GM21786 (cell line): ENCODE measurements around the gene ANKRD62.

Experiments
- ATAC-seq: cut with Tn5 transposase; IDR thresholded peaks from one replicate; pipeline ENCODE4 v1.9.1; 2021; ENCODE audit not compliant: unreplicated experiment

ANKRD62 gene

GRCh38 chr18:12093520-12094257 is at the start of gene ANKRD62:
Gene ANKRD62 (plus strand): TSS chr18:12093843. CDS start chr18:12094018, 175 bp downstream.
- ATAC-seq: no peak

- no peak for ATAC-seq
Measured at GRCh38 chr18:12044591-12044990, 49.1 kb upstream of the ANKRD62 start.

- no peak for ATAC-seq
Measured at GRCh38 chr18:12046046-12046750, 47.4 kb upstream of the ANKRD62 start.

DNA sequence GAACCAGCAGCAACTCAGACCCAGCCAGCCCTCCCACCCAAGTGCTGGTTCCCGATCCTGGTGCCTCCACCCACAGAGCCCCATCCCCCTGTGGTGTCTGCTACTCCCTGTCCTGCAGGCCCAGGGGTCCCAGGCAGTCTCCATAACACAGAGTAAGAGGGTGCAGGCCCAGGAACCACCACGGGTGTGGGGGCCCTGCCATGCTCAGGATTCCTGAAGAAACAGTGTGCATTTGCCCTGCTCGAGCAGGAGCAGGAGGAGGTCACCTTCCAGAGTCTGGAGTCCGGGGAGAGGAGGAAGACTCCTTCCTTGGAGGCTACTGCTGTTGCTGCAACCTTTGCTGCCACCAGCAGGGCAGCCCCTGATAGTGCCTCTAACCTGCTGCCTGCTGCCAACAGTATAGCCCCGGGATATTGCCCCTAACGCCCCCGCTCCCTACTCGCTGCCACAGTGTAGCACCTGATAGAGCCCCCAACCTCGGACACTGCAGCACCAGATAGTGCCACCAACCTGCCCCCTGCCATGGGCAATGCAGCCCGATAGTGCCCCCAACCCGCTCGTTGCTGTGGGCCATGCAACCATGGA is 46.8 kb upstream of the ANKRD62 start:
- no peak for ATAC-seq

GRCh38 chr18:12048010-12048826 is 45.4 kb upstream of the ANKRD62 start:
- ATAC-seq: no peak

- no peak for ATAC-seq
Measured at GRCh38 chr18:12048827-12049175, 44.8 kb upstream of the ANKRD62 start.

- ATAC-seq: peak; percentile 89
Measured at GRCh38 chr18:12049978-12050811, 43.4 kb upstream of the ANKRD62 start.

- no peak for ATAC-seq
Measured at GRCh38 chr18:12052866-12053265, 40.8 kb upstream of the ANKRD62 start.

GRCh38 chr18:12053289-12053688 is 40.4 kb upstream of the ANKRD62 start:
- ATAC-seq: no peak

DNA sequence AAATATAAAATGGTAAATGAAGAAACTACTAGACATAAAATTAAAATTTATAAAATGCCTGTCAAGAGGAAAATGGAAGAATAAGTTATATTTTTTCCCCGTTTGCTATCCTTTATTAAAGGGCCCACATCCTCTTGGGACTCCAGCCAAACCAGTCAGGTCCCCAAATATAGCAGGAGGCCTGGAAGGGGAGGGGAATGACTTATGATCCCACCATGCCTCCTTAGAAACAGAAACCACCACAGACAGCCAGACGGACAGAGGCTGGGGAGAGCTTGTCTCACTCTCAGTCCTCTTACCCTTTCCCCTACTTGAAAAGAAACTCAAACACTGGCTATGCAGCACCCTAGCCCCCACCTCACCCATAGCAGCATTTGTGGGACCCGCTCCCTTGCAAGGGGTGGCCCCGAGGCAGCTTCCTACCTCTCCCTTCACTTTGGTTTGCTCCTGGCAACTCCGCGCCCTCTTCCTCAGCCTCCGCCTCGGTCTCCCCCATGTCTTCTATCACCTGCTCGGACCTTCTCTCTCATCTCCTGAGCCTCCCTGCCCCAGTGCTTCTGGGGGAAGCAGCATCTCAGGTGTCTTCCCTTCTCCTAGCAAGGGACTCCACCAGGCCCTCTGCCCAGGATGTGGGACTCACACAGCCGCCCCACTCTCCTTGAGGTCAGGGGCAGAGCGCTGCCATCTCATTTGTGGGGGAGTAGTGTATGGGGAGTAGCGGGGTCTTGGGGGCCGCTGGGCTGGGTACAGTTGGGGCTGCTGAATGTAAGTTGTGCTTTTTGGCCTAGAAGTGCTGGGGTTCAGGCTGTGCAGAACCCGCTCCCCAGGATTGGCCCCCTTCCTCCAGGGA is 37.4 kb upstream of the ANKRD62 start:
- no peak for ATAC-seq

DNA sequence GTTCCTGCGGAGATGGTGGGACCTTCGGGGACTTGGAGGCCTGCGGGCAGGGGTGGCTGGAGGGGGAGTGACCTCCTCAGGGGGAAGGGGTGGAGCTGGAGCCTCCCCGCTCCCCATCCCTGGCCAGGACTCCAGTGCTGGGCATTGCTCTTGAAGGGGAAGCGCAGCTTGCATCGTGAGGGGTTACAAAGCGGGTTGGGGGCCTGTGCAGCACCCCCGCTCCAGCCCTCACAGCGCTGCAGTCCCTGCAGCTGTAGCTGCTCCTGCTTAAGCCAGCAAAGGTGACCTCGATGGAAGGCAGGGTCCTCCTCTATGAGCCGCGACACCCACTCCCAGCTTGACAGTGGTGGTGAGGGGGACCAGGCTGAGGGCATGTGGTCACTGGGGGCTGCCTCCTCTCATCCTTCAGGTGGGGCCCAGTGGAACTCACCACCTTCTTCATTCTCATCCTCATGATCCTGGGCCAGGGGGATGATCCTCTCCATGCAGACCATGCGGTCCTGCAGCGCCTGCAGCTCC is 36.7 kb upstream of the ANKRD62 start:
- ATAC-seq: no peak

DNA sequence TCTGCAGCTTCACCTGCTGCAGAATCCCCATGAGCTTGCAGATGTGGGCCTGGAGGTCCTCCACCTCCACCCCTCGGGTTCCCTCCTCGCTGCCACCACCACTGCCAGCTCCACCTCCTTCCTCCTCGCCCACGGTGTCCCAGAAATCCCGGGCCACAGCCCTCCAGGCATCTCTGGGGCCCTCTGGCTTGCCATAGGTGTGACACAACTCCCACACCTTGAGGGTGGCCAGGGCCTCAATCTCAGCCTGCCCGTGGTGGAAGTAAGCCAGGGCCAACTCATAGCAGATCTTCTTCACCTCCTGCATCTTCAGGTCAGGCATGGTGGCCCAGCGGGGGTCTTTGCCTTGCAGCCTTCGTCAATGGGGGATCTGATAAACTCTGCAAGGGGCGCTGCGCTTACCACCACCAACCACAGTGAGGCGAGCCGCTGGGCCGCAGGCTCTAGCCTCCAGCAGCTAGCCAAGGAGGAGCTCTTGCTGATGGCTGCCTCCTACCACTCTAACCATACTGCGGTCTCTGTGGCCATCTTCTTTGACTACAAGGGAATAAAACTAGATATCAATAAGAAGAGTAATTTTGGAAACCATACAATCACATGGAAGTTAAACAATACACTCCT is 36.1 kb upstream of the ANKRD62 start:
- ATAC-seq: no peak

DNA sequence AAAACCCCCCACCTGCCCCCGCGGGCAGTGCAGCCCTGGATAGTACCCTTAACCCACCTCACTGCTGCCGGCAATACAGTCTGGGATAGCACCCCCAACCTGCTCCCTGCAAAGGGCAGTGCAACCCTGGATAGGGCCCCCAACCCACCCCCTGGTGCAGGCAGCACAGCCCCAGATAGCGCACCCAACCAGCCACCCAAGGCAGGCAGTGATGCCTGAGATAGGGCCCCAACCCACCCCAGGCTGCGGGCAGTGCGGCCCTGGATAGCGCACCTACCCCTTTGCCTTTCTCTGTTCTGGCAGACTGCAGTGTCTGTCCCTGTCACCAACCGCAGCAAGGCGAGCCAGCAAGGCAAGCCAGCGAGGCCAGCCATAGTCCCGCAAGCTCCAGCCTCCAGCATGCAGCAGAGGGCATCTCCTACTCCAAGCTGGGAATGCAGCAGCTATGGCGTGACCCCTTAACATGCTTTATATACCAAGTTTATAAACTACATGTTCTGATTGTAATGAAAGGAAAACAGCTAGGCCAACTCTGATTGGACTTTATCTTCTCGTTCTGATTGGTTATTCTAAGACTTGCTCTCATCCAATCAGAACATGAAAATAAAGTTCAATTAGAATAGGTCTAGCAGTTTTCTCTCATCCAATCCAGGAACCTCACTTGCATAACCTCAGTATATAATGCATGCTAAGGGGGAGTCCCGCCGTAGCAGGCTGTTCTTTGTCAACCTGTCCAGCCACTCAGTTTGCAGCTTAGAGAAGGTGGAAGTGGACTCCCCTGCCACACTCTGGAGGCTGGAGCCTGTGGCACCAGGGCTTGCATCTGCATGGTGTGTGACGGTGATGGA is 34.1 kb upstream of the ANKRD62 start:
- ATAC-seq: no peak

GRCh38 chr18:12060182-12060870 is 33.3 kb upstream of the ANKRD62 start:
- ATAC-seq: no peak

- no peak for ATAC-seq
Measured at GRCh38 chr18:12061685-12062084, 32.0 kb upstream of the ANKRD62 start.

DNA sequence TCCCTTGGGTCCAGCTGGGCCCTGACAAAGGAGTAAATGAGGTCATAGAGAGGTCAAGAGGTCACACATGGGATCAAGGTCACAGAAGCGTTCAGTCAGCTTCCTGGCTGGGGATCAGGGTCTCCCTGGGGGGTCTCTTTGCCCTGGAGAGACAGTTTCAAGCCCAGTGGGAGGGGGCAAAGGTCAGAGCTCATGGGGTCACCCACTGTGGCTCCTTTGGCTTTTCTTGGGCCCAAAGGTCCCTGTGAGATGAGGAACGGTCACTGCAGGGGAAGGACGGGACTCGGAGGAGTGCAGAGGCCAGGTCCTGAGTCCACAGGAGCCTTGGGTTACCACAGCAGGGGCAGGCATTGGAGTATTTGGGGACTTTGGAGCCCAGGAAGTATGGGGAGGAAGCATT is 30.7 kb upstream of the ANKRD62 start:
- ATAC-seq: no peak

- ATAC-seq: no peak
Measured at GRCh38 chr18:12064086-12064763, 29.4 kb upstream of the ANKRD62 start.
